ENCODE results near the gene CAPN1. TPM values are rescaled to one million over a fixed set of nuclear protein-coding genes. Genes with fewer than 3 reads are reported as not detected.

The CAPN1 gene
- total and polyA plus RNA-seq, 2 of the 13 experiments (the other 11 are each of a cell fraction or from before 2014, with no cell fraction given) = 57.3 to 82.6 TPM

DNA sequence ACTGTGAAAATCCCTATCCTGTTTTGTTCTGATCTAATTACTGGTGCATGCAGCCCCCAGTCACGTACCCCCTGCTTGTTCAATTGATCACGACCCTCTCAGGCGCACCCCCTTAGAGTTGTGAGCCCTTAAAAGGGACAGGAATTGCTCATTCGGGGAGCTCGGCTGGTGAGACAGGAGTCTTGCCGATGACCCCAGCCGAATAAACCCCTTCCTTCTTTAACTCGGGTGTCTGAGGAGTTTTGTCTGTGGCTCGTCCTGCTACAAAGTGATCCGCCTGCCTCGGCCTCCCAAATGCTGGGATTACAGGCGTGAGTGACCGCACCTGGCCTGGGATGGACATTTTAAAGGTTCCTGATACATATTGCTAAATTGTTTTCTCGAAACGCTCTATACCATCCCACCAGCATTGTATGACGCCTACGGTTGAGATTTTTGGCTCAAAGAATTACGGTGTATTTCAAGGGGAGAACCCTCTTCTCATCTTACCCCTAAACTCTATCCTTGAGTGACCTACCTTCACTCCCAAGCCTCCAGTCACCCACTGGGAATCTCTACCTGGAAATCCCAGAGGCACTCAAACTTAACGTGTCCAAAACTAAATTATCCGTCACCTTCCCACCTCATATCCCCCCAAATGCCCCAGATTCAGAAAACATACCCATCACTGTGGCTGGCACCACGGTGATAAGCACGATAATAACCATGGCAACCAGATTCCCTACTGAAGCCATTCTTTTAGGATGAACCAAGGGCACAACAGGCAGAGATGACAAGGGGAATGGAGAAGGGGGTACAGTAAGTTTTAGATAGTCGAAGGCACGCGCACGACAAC lies 79.2 kb downstream of the CAPN1 start (continued):
- TF ChIP-seq, protein P1, sequence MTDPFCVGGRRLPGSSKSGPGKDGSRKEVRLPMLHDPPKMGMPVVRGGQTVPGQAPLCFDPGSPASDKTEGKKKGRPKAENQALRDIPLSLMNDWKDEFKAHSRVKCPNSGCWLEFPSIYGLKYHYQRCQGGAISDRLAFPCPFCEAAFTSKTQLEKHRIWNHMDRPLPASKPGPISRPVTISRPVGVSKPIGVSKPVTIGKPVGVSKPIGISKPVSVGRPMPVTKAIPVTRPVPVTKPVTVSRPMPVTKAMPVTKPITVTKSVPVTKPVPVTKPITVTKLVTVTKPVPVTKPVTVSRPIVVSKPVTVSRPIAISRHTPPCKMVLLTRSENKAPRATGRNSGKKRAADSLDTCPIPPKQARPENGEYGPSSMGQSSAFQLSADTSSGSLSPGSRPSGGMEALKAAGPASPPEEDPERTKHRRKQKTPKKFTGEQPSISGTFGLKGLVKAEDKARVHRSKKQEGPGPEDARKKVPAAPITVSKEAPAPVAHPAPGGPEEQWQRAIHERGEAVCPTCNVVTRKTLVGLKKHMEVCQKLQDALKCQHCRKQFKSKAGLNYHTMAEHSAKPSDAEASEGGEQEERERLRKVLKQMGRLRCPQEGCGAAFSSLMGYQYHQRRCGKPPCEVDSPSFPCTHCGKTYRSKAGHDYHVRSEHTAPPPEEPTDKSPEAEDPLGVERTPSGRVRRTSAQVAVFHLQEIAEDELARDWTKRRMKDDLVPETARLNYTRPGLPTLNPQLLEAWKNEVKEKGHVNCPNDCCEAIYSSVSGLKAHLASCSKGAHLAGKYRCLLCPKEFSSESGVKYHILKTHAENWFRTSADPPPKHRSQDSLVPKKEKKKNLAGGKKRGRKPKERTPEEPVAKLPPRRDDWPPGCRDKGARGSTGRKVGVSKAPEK (CRISPR knock-in tag; IDR thresholded peaks at IDR 0.05; ENCODE audit: borderline replicate concordance) = 0 out of 2 replicates have a peak, but pooled peaks have one; percentile 22
- TF ChIP-seq ZFP91 (CRISPR knock-in tag; IDR thresholded peaks at IDR 0.05; ENCODE audit: borderline replicate concordance) (no peak), ZNF333 (CRISPR knock-in tag; IDR thresholded peaks at IDR 0.05; ENCODE audit: borderline replicate concordance) (0 out of 2 replicates have a peak, but pooled peaks have one; percentile 40), RXRA (CRISPR knock-in tag; IDR thresholded peaks at IDR 0.05) (no peak), ZNF12 (CRISPR knock-in tag; IDR thresholded peaks at IDR 0.05) (no peak), FLYWCH1 (CRISPR knock-in tag; IDR thresholded peaks at IDR 0.05) (no peak), GABPA (IDR thresholded peaks at IDR 0.05; ENCODE audit: low read depth, low read length) (no peak), GABPA (CRISPR knock-in tag; IDR thresholded peaks at IDR 0.05; ENCODE audit: low read depth) (0 out of 2 replicates have a peak, but pooled peaks have one; percentile 8), SOX13 (IDR thresholded peaks at IDR 0.05) (no peak), SOX13 (CRISPR knock-in tag; conservative IDR thresholded peaks at IDR 0.05 in 1 of 2, IDR thresholded peaks at IDR 0.05 in 1 of 2) (no peak), ZNF337 (CRISPR knock-in tag; IDR thresholded peaks at IDR 0.05; ENCODE audit: borderline replicate concordance, low read depth) (0 out of 2 replicates have a peak, but pooled peaks have one; percentile 16), ZNF558 (CRISPR knock-in tag; IDR thresholded peaks at IDR 0.05; ENCODE audit: borderline replicate concordance) (0 out of 2 replicates have a peak, but pooled peaks have one; percentile 73)
- TF ChIP-seq, protein P2, sequence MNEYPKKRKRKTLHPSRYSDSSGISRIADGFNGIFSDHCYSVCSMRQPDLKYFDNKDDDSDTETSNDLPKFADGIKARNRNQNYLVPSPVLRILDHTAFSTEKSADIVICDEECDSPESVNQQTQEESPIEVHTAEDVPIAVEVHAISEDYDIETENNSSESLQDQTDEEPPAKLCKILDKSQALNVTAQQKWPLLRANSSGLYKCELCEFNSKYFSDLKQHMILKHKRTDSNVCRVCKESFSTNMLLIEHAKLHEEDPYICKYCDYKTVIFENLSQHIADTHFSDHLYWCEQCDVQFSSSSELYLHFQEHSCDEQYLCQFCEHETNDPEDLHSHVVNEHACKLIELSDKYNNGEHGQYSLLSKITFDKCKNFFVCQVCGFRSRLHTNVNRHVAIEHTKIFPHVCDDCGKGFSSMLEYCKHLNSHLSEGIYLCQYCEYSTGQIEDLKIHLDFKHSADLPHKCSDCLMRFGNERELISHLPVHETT (CRISPR knock-in tag; conservative IDR thresholded peaks at IDR 0.05) = 0 out of 2 replicates have a peak, but pooled peaks have one; percentile 13
